ENCODE results near the gene SLC2A8.

DNA sequence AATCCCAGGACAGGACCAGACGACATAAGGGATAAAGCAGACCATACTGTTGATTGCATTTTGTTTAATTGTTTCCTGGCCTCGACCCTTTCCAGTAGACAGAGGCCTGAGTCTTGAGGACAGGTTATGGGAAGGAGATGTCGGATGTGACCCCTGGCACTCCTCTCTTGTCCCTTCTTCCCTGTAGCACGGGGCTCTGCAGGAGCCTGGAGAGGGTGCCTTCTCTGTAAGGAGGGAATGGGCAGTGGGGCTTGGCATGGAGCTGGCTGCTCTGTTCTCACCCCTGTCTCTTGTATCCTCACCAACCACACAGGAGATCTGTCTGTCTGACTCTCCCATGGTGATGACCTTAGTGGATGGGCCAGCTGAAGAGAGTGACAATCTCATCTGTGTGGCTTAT lies 40.1 kb upstream of the SLC2A8 start:
- TF ChIP-seq CTCF (IDR thresholded peaks at IDR 0.05): no peak
- TF ChIP-seq POLR2A (IDR thresholded peaks at IDR 0.05): no peak

All from thyroid gland (tissue), 4 donors.